ENCODE results near the gene PTPRO. TPM values are rescaled to one million over a fixed set of nuclear protein-coding genes. Genes with fewer than 3 reads are reported as not detected.
A peak's percentile ranks its signal among the peaks of the same experiment; 100 is the strongest.

PTPRO gene
- total RNA-seq, 1 donor from 2014 or later, result 0.24 TPM

DNA sequence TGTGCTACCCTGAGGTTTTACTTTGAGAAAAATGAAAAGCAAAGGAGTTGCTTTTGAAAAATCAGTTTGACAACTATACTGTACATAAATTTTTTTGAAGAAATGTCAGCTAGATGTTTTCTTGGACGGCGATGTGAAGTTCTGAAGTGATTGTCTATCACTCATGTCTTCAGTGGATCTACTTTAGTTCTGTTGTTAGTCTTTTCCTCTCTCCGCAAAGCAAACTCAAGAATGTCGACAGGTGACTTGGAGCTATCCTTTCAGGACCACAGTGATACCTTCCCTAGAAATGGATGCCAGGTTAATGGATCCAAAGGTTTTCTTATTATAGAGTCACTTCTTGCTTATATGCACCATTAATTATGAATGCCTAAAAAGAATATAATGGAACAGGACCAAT lies 1.2 kb downstream of the PTPRO start:
- no peaks in the 10 kb centered on the region for H3K9me3 Mint-ChIP-seq (ENCODE audit: low read depth)
- H3K36me3 Mint-ChIP-seq (ENCODE audit: insufficient read depth), result no peaks in the 10 kb centered on the region
- no peak overlapping the region for H3K27ac Mint-ChIP-seq
- TF ChIP-seq, protein P1, sequence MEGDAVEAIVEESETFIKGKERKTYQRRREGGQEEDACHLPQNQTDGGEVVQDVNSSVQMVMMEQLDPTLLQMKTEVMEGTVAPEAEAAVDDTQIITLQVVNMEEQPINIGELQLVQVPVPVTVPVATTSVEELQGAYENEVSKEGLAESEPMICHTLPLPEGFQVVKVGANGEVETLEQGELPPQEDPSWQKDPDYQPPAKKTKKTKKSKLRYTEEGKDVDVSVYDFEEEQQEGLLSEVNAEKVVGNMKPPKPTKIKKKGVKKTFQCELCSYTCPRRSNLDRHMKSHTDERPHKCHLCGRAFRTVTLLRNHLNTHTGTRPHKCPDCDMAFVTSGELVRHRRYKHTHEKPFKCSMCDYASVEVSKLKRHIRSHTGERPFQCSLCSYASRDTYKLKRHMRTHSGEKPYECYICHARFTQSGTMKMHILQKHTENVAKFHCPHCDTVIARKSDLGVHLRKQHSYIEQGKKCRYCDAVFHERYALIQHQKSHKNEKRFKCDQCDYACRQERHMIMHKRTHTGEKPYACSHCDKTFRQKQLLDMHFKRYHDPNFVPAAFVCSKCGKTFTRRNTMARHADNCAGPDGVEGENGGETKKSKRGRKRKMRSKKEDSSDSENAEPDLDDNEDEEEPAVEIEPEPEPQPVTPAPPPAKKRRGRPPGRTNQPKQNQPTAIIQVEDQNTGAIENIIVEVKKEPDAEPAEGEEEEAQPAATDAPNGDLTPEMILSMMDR (IDR thresholded peaks at IDR 0.05; ENCODE audit: unreplicated experiment), result no peak
- peaks cover 79% of the 10 kb centered on the region for H3K27me3 Mint-ChIP-seq
- H3K4me3 Mint-ChIP-seq (ENCODE audit: low read depth), result peak overlapping the region; percentile 48
- H3K4me1 Mint-ChIP-seq (ENCODE audit: low read depth), result peaks cover 8% of the 10 kb centered on the region
- DNase-seq (ENCODE audit: low spot score, unreplicated experiment), result no peak

DNA sequence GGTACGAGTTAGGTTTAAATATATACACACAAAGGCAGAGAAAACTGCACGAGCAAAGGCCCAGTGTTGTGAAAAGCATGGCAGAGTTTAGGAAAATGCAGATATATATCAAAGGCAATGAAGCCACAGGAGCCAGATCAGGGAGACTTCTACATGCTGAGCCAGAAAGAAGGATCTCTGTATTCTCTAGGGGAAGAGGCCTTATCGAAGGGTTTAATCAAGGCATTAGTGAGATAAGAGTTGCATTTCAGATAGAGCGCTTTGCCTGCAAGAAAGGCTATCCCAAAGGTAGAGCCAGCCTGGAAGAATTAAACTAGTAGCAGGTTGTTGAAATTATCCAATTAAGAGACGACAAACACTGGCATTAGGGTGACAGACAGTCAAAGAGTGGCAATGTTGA lies 7.6 kb downstream of the PTPRO start:
- DNase-seq (ENCODE audit: low spot score, unreplicated experiment), result no peak
- H3K27ac Mint-ChIP-seq, result no peak overlapping the region

DNA sequence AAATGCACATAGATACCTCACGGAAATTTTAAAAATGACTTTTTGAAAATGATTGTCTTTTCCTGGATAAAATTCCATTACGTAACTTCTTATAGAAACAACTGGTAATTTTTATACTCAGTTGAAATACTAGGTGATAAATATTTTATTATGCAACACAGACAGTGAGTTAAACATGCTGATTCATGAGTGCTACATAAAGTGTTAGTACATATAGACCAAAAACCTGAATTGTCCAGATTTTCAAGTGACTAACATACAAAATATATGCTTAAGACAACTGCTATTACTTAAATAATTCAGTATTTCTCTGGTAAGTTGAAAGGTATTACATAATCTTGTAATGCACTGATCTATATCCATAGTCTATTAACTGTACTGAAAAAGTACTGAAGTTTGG lies 11.9 kb downstream of the PTPRO start:
- Mint-ChIP-seq H3K4me3 (ENCODE audit: low read depth) (no peak overlapping the region), H3K27me3 (peaks cover 43% of the 10 kb centered on the region), H3K4me1 (ENCODE audit: low read depth) (no peaks in the 10 kb centered on the region), H3K36me3 (ENCODE audit: insufficient read depth) (no peaks in the 10 kb centered on the region), H3K9me3 (ENCODE audit: low read depth) (no peaks in the 10 kb centered on the region), H3K27ac (no peak overlapping the region)
- no peak for DNase-seq (ENCODE audit: low spot score, unreplicated experiment)
- TF ChIP-seq, protein P1 (IDR thresholded peaks at IDR 0.05; ENCODE audit: unreplicated experiment), result no peak

More for the DNA sequence above, 7.6 kb downstream of the PTPRO start:
- TF ChIP-seq, protein P1 (IDR thresholded peaks at IDR 0.05; ENCODE audit: unreplicated experiment), result no peak
- Mint-ChIP-seq H3K9me3 (ENCODE audit: low read depth) (no peaks in the 10 kb centered on the region), H3K27me3 (peaks cover 55% of the 10 kb centered on the region), H3K4me3 (ENCODE audit: low read depth) (no peak overlapping the region), H3K4me1 (ENCODE audit: low read depth) (no peaks in the 10 kb centered on the region), H3K36me3 (ENCODE audit: insufficient read depth) (no peaks in the 10 kb centered on the region)

DNA sequence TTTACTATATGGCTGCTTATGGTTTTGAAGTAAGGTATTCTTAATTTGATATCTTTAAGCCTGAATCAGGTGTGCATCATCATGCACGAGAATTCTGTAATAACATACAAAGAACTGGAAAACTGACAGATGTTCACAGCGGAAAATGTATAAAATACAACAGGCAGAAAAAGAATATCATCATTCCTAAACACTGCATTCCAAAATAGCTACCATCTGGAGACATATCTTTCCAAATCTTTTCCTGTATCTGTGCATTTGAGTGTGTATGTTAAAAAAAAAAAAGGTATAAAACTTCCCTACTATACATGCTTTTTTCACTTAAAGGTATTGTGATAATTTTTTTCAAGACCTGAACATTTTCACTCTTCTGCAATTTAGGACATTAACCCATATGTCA lies 13.7 kb downstream of the PTPRO start:
- no peak for DNase-seq (ENCODE audit: low spot score, unreplicated experiment)
- Mint-ChIP-seq H3K4me1 (ENCODE audit: low read depth) (peaks cover 4% of the 10 kb centered on the region), H3K9me3 (ENCODE audit: low read depth) (no peaks in the 10 kb centered on the region), H3K4me3 (ENCODE audit: low read depth) (no peak overlapping the region), H3K27ac (no peak overlapping the region), H3K27me3 (peaks cover 35% of the 10 kb centered on the region), H3K36me3 (ENCODE audit: insufficient read depth) (no peaks in the 10 kb centered on the region)
- TF ChIP-seq, protein P1 (IDR thresholded peaks at IDR 0.05; ENCODE audit: unreplicated experiment), result no peak

DNA sequence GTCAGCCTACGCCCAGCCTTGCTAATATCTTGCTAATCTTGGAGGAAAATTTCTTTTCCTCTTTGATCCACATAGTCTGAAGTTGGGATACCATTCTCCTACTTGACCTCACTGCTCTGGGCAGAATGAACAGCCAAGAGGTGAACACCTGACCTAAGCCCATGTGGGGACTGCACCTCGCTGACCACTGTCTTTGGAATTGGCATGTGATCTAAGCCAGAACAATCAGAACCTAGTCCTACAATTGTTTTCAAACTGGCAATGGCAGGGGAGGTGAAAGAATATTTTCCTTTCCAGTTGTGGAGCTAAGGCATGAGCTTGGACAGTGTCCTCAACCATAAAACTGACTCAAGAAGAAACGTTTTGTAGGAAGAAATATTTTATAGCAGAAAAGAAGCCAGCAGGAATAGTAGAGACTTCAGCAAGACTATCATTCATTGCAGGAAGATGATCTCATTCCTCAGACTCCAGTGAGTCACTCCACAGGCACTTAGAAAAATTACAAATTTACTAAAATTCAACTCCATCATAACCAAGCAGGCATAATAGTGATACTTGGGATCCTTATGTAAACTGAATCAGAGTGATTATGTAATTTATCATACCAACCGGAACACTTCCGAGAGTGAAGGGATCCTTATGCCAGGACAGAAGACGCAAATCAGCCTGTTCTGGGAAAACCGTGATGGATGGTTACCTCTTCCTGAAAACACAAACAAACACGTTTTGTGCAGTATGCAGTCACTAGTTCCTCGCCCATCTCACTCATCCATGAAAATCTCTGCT lies 14.7 kb downstream of the PTPRO start:
- Mint-ChIP-seq H3K36me3 (ENCODE audit: insufficient read depth) (no peaks in the 10 kb centered on the region), H3K4me3 (ENCODE audit: low read depth) (no peak overlapping the region), H3K27me3 (peaks cover 35% of the 10 kb centered on the region), H3K27ac (no peak overlapping the region), H3K4me1 (ENCODE audit: low read depth) (peaks cover 4% of the 10 kb centered on the region), H3K9me3 (ENCODE audit: low read depth) (no peaks in the 10 kb centered on the region)
- no peak for DNase-seq (ENCODE audit: low spot score, unreplicated experiment)
- TF ChIP-seq, protein P1 (IDR thresholded peaks at IDR 0.05; ENCODE audit: unreplicated experiment), result no peak

All from progenitor cell of endocrine pancreas (in vitro differentiated cells).